ENCODE data around the gene UBA52.
"Not testable (repeated sequence)": the region's sequence is repeated elsewhere in the genome, so short reads cannot be mapped to it uniquely, and the experiment has no call there.

Gene UBA52

GRCh38 chr19:18593367-18594095, 21.9 kb downstream of the UBA52 start:
- DNase-seq, result no peak

GRCh38 chr19:18594096-18594823, 22.6 kb downstream of the UBA52 start:
- peak; percentile 96 for DNase-seq

- DNase-seq, result peak; percentile 51
Observed at GRCh38 chr19:18594824-18595373, 23.2 kb downstream of the UBA52 start.

- no peak for DNase-seq
Observed at GRCh38 chr19:18595475-18595874, 23.8 kb downstream of the UBA52 start.

GRCh38 chr19:18596752-18597157, 25.1 kb downstream of the UBA52 start:
- peak; percentile 71 for DNase-seq

GRCh38 chr19:18597809-18598660, 26.4 kb downstream of the UBA52 start:
- DNase-seq, result no peak

GRCh38 chr19:18599485-18599884, 27.8 kb downstream of the UBA52 start:
- no peak for DNase-seq

- not testable (repeated sequence) for DNase-seq
Observed at GRCh38 chr19:18600692-18601397, 29.2 kb downstream of the UBA52 start.

GRCh38 chr19:18601875-18602274, 30.2 kb downstream of the UBA52 start:
- DNase-seq, result no peak

GRCh38 chr19:18603255-18603957, 31.7 kb downstream of the UBA52 start:
- peak; percentile 90 for DNase-seq

GRCh38 chr19:18603958-18604819, 32.5 kb downstream of the UBA52 start:
- DNase-seq, result no peak

GRCh38 chr19:18604820-18605159, 33.1 kb downstream of the UBA52 start:
- DNase-seq, result no peak

GRCh38 chr19:18605196-18605545, 33.5 kb downstream of the UBA52 start:
- no peak for DNase-seq

GRCh38 chr19:18605546-18606280, 34.1 kb downstream of the UBA52 start:
- DNase-seq, result no peak

- DNase-seq, result peak; percentile 81
Observed at GRCh38 chr19:18606281-18607225, 34.9 kb downstream of the UBA52 start, which contains the start of gene CRLF1. TSS of gene CRLF1 (minus strand) at chr19:18606799. CDS start at chr19:18606656, 143 bp downstream.

- peak; percentile 88 for DNase-seq
Observed at GRCh38 chr19:18607226-18608101, 35.8 kb downstream of the UBA52 start.

- DNase-seq, result peak; percentile 48
Observed at GRCh38 chr19:18608102-18608804, 36.6 kb downstream of the UBA52 start.

Data from 8988T (cell line).